Memory B cell (primary cell): ENCODE measurements around the gene SORBS1.
"Not testable (repeated sequence)": the region's sequence is repeated elsewhere in the genome, so short reads cannot be mapped to it uniquely, and the experiment has no call there.

Experiments
- ATAC-seq: fragments of 150-1000 bp; cut with Tn5 transposase; 2 replicates; pipeline ENCODE4 v1.10.0; 2021; ENCODE audit warnings: low read depth, mild to moderate bottlenecking, moderate library complexity
- DNase-seq, 2 donors: peaks; one replicate each; pipeline ENCODE4 v3.0.0; 2022; ENCODE audit warnings: low spot score in 2 of 2
- H3K27ac Mint-ChIP-seq: one replicate; pipeline ENCODE4 v1.8.0; 2022; ENCODE audit warnings: mild to moderate bottlenecking, moderate library complexity, mixed read lengths
- H3K27me3 Mint-ChIP-seq: one replicate; pipeline ENCODE4 v1.8.0; 2022; ENCODE audit warnings: mixed read lengths
- H3K36me3 Mint-ChIP-seq: one replicate; pipeline ENCODE4 v1.8.0; 2022; ENCODE audit warnings: mild to moderate bottlenecking, mixed read lengths
- H3K4me1 Mint-ChIP-seq: one replicate; pipeline ENCODE4 v1.8.0; 2022; ENCODE audit warnings: mixed read lengths
- H3K4me3 Mint-ChIP-seq: one replicate; pipeline ENCODE4 v1.8.0; 2022; ENCODE audit warnings: mild to moderate bottlenecking, moderate library complexity, mixed read lengths
- H3K9me3 Mint-ChIP-seq: one replicate; pipeline ENCODE4 v1.8.0; 2022; ENCODE audit warnings: mixed read lengths

Gene SORBS1

GRCh38 chr10:95356190-95356955 lies 204.8 kb downstream of the SORBS1 start:
- Mint-ChIP-seq H3K27ac (no peak overlapping the region), H3K9me3 (no peaks in the 10 kb centered on the region), H3K36me3 (no peaks in the 10 kb centered on the region), H3K27me3 (no peaks in the 10 kb centered on the region), H3K4me1 (peaks cover 12% of the 10 kb centered on the region), H3K4me3 (no peak overlapping the region)
- ATAC-seq (no peak), DNase-seq (no peak)

GRCh38 chr10:95355301-95355700 lies 205.9 kb downstream of the SORBS1 start:
- Mint-ChIP-seq H3K36me3 (no peaks in the 10 kb centered on the region), H3K4me3 (no peak overlapping the region), H3K9me3 (no peaks in the 10 kb centered on the region), H3K27ac (no peak overlapping the region), H3K4me1 (peaks cover 9% of the 10 kb centered on the region), H3K27me3 (no peaks in the 10 kb centered on the region)
- DNase-seq (no peak), ATAC-seq (no peak)

GRCh38 chr10:95354110-95354509 lies 207.1 kb downstream of the SORBS1 start:
- Mint-ChIP-seq H3K27ac (peak overlapping the region; percentile 38), H3K27me3 (no peaks in the 10 kb centered on the region), H3K36me3 (no peaks in the 10 kb centered on the region), H3K4me1 (peaks cover 6% of the 10 kb centered on the region), H3K9me3 (no peaks in the 10 kb centered on the region), H3K4me3 (no peak overlapping the region)
- DNase-seq (peak in 1 of 2 donors; percentile 4), ATAC-seq (peak; percentile 79)

- peaks cover 6% of the 10 kb centered on the region for H3K4me1 Mint-ChIP-seq
- H3K9me3 Mint-ChIP-seq, result no peaks in the 10 kb centered on the region
- H3K4me3 Mint-ChIP-seq, result no peak overlapping the region
- DNase-seq, result no peak
- no peak overlapping the region for H3K27ac Mint-ChIP-seq
- no peaks in the 10 kb centered on the region for H3K36me3 Mint-ChIP-seq
- ATAC-seq, result no peak
- no peaks in the 10 kb centered on the region for H3K27me3 Mint-ChIP-seq
These were observed 208.0 kb downstream of the SORBS1 start for GRCh38 chr10:95353123-95353522.

GRCh38 chr10:95352684-95353083 lies 208.5 kb downstream of the SORBS1 start:
- Mint-ChIP-seq H3K36me3 (no peaks in the 10 kb centered on the region), H3K27me3 (no peaks in the 10 kb centered on the region), H3K9me3 (no peaks in the 10 kb centered on the region), H3K4me1 (peaks cover 6% of the 10 kb centered on the region), H3K27ac (no peak overlapping the region), H3K4me3 (no peak overlapping the region)
- no peak for DNase-seq
- ATAC-seq, result no peak

- no peak for ATAC-seq
- H3K27ac Mint-ChIP-seq, result peak overlapping the region; percentile 35
- DNase-seq, result no peak
- no peaks in the 10 kb centered on the region for H3K36me3 Mint-ChIP-seq
- peaks cover 2% of the 10 kb centered on the region for H3K27me3 Mint-ChIP-seq
- H3K4me1 Mint-ChIP-seq, result peaks cover 14% of the 10 kb centered on the region
- no peaks in the 10 kb centered on the region for H3K9me3 Mint-ChIP-seq
- H3K4me3 Mint-ChIP-seq, result no peak overlapping the region
These were observed 210.3 kb downstream of the SORBS1 start for GRCh38 chr10:95350830-95351228.

GRCh38 chr10:95350219-95350829 lies 210.8 kb downstream of the SORBS1 start:
- Mint-ChIP-seq H3K9me3 (no peaks in the 10 kb centered on the region), H3K4me1 (peaks cover 14% of the 10 kb centered on the region), H3K36me3 (no peaks in the 10 kb centered on the region), H3K4me3 (no peak overlapping the region), H3K27ac (no peak overlapping the region), H3K27me3 (peaks cover 2% of the 10 kb centered on the region)
- no peak for DNase-seq
- no peak for ATAC-seq

- not testable (repeated sequence) for H3K9me3 Mint-ChIP-seq, H3K4me3 Mint-ChIP-seq, ATAC-seq, H3K36me3 Mint-ChIP-seq, DNase-seq, H3K4me1 Mint-ChIP-seq, H3K27me3 Mint-ChIP-seq
- H3K27ac Mint-ChIP-seq, result peak overlapping the region; percentile 2
These were observed 213.8 kb downstream of the SORBS1 start for GRCh38 chr10:95347402-95347766.

- Mint-ChIP-seq H3K4me3 (no peak overlapping the region), H3K9me3 (no peaks in the 10 kb centered on the region), H3K27ac (peak overlapping the region; percentile 2), H3K27me3 (peaks cover 2% of the 10 kb centered on the region), H3K4me1 (peaks cover 8% of the 10 kb centered on the region), H3K36me3 (no peaks in the 10 kb centered on the region)
- DNase-seq (no peak), ATAC-seq (no peak)
These were observed 214.3 kb downstream of the SORBS1 start for GRCh38 chr10:95346715-95347401.

GRCh38 chr10:95343573-95343972 lies 217.6 kb downstream of the SORBS1 start:
- no peak overlapping the region for H3K27ac Mint-ChIP-seq
- H3K9me3 Mint-ChIP-seq, result no peaks in the 10 kb centered on the region
- H3K4me1 Mint-ChIP-seq, result peaks cover 8% of the 10 kb centered on the region
- H3K36me3 Mint-ChIP-seq, result no peaks in the 10 kb centered on the region
- H3K27me3 Mint-ChIP-seq, result peaks cover 2% of the 10 kb centered on the region
- ATAC-seq (no peak), DNase-seq (no peak)
- no peak overlapping the region for H3K4me3 Mint-ChIP-seq

- H3K4me1 Mint-ChIP-seq, result peaks cover 3% of the 10 kb centered on the region
- ATAC-seq (no peak), DNase-seq (no peak)
- H3K9me3 Mint-ChIP-seq, result no peaks in the 10 kb centered on the region
- no peak overlapping the region for H3K27ac Mint-ChIP-seq
- no peaks in the 10 kb centered on the region for H3K27me3 Mint-ChIP-seq
- no peak overlapping the region for H3K4me3 Mint-ChIP-seq
- H3K36me3 Mint-ChIP-seq, result no peaks in the 10 kb centered on the region
These were observed 219.4 kb downstream of the SORBS1 start for GRCh38 chr10:95341716-95342130.

GRCh38 chr10:95339863-95340262 lies 221.3 kb downstream of the SORBS1 start:
- no peaks in the 10 kb centered on the region for H3K27me3 Mint-ChIP-seq
- H3K4me1 Mint-ChIP-seq, result no peaks in the 10 kb centered on the region
- no peaks in the 10 kb centered on the region for H3K36me3 Mint-ChIP-seq
- H3K4me3 Mint-ChIP-seq, result no peak overlapping the region
- no peak overlapping the region for H3K27ac Mint-ChIP-seq
- no peaks in the 10 kb centered on the region for H3K9me3 Mint-ChIP-seq
- DNase-seq (no peak), ATAC-seq (no peak)

- ATAC-seq (no peak), DNase-seq (no peak)
- Mint-ChIP-seq H3K27me3 (no peaks in the 10 kb centered on the region), H3K27ac (no peak overlapping the region), H3K36me3 (no peaks in the 10 kb centered on the region), H3K4me3 (no peak overlapping the region), H3K4me1 (no peaks in the 10 kb centered on the region), H3K9me3 (no peaks in the 10 kb centered on the region)
These were observed 223.6 kb downstream of the SORBS1 start for GRCh38 chr10:95337423-95338160.

- no peak overlapping the region for H3K4me3 Mint-ChIP-seq
- H3K36me3 Mint-ChIP-seq, result no peaks in the 10 kb centered on the region
- H3K9me3 Mint-ChIP-seq, result no peaks in the 10 kb centered on the region
- no peak for ATAC-seq
- H3K27me3 Mint-ChIP-seq, result no peaks in the 10 kb centered on the region
- no peak for DNase-seq
- H3K27ac Mint-ChIP-seq, result no peak overlapping the region
- no peaks in the 10 kb centered on the region for H3K4me1 Mint-ChIP-seq
These were observed 224.5 kb downstream of the SORBS1 start for GRCh38 chr10:95336702-95337101.
